Left renal pelvis (tissue), 4 donors: ENCODE data around the gene CEP85L. TPM values are rescaled to one million over a fixed set of nuclear protein-coding genes. Genes with fewer than 3 reads are reported as not detected.

Experiments
- DNase-seq, 4 donors: peaks; one replicate each; pipeline ENCODE4 v3.0.0-alpha.2; 2013; ENCODE audit warnings: low read depth in 4 of 4, low spot score in 3 of 4
- polyA plus RNA-seq, 4 donors: library from polyadenylated mRNA; unstranded; fragments of 120-200 nt; gene quantifications; one replicate each; pipeline ENCODE4 v1.2.1, GENCODE V29; 2013; ENCODE audit not compliant: insufficient read length in 4 of 4

The CEP85L gene
- polyA plus RNA-seq, 4 donors, result 6.7 to 12.5 (median 8.9) TPM

DNA sequence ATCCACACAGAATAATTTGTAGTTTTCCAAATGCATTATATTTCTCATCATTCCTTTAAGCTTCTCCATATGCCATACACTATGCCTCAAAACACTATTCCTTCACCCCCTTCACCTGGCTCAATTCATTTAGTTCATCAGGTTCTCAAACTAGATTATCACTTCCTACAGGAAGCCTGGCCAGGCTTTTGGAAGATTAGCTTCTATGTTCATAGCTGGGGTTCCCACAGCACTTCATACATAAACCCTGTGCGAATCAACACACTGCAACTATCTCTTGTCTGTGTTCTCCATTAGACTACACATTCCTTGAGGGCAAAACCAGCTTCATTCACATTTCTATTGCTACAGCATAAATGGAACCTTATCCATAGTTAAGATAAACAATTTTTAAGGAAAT, 143.8 kb downstream of the CEP85L start:
- no peak for DNase-seq

DNA sequence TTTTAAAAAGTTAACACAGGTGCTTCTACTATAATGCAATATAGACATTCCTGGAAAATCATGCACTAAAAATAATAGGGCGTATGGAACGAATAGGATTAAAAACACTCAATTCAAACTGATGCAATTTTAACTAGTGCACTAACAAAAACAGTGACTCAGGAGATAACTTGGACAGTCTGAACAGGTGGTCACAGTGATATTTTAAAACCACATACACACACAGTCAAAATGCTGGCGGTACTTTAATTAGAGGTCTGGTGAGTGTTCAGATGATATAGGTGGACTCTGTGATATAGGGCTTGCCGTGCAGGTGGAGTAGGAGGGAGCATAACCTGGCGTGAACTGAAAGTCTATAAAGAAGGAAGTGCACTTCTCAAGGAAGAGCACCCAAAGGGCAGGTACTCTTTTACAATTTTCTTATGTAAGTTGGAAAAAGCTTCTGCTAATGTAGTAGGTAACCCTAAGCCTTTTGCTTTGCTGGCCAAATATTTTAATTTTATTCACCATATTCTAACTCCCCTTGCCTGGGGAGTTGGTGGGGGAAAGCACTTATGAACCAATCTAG, 145.2 kb downstream of the CEP85L start:
- no peak for DNase-seq

DNA sequence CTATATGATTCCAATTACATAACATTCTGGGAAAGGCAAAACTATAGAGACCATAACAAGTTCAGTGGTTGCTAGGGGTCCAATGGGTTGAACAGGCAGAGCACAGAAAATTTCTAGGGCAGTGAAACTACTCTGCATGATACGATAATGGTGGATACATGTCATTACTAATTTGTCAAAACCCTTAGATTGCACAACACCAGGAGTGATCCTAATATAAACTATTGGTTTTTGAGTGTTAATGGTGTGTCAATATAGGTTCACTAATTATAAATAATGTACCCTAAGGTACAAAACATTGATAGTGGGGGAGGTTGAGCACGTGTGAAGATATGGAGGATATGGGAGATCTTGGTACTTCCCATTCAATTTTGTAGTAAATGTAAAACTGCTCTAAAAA, 145.7 kb downstream of the CEP85L start:
- no peak for DNase-seq

DNA sequence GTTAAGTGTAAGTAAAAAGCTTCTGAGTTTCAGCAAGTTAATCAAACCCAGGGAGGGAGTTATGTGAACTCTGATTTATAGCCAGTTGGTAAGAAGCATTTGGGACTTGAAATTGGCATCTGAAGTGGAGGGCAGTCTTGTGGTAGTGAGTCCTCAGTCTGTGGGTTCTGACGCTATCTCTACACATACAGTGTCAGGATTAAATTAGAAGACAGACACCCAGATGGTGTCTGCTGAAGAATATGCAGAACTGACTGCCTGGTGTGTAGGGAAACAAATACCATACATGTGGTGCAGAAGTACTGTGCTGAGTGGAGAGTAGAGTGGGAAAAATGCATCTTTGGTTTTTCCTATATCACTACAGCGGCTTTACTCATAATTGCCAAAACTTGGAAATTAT, 146.8 kb downstream of the CEP85L start:
- DNase-seq, result no peak

DNA sequence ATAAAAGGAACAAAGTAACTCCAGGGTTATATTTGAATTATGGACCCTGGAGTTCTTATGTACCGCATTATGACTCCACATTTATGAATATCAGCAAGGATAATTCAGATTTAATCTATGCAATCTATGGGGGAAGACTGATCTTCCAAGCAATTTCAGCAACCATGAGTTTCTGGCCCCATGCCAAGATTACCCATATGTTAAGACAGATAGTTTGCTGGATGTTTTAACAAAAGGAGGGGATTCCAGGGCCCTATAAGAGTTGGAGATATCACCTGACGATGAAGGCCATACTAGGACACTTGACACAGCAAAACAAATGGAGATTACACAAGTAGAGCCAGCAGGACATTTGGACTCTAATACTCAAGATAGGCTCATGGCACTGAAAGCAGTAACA, 149.2 kb downstream of the CEP85L start:
- DNase-seq, result no peak

DNA sequence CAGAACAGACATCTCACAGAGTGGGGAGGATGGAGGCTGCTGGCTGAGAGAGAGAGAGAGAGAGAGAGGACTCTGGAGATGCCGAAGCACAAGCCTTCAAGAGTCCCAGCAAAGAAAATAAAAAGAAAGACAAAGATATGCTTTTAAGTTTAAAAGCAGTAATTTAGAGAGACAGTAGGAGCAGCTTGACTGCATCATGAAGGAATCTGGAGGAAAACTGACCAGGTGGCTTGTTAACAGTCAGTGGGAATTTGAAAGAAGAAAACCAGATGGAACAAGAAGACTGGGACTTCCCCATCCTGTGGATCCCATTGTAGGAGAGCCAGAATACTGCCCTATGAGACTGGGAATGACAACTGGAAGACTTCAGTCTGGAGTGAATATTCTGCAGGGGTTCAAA, 149.6 kb downstream of the CEP85L start:
- DNase-seq, result peak; percentile 28 to 53 (median 42)

DNA sequence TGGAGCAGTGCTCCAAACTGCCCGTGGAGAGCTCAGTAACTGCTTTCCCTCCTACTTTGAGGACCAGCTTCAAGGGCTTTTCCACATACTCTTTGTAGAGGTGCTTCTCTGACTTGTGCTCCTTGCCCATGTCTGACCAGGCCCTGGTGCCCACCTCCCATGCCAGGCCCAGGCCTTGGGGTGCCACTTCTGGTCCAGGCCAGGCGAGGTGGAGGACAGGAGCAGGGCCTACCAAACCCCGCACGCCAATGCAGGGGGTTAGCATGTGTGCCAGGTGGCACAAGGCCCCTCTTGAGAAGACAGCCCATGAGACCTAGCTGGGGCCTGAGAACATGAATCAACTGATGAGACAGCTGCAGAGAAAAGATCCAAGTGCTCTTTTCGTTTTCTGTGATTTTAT, 150.3 kb downstream of the CEP85L start:
- DNase-seq, result no peak

DNA sequence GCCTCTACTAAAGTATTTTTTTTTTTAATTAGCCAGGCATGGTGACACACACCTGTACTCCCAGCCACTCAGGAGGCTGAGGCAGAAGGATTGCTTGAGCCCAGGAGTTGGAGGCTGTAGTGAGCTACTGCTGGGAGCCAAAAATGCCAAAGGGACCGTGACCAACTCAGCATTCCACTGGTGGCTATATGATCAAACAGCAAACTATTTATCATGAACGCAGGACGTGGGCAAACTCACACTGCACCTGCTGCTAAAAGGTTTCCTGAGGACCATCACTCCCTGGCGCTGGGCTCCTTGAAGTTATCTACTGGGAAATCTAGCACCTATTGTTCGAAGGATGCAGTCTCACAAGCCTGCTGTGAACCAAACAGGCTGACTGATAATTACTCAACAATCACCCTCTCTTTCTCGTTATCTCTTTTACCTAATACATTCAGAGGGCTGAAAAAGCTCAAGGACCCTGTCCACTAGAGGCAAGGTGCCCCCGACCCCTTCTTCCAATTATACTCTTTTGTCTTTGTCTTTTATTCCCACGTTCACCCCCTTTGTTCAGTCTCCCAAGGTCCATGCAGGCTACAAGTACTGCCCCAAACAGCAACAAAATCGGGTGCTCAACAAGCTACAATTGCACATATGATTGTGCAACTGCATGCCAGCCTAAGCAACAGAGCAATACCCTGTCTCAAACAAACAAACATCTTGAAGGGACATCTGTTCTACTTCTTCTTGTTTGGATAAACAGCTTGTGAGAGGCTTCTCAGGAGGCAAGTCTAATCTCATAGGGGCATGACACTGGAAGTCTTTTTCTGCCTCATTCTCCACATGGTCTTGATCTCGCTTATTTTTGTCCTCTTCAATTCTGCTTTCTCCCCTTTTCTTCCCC, 151.0 kb downstream of the CEP85L start:
- DNase-seq, result no peak

DNA sequence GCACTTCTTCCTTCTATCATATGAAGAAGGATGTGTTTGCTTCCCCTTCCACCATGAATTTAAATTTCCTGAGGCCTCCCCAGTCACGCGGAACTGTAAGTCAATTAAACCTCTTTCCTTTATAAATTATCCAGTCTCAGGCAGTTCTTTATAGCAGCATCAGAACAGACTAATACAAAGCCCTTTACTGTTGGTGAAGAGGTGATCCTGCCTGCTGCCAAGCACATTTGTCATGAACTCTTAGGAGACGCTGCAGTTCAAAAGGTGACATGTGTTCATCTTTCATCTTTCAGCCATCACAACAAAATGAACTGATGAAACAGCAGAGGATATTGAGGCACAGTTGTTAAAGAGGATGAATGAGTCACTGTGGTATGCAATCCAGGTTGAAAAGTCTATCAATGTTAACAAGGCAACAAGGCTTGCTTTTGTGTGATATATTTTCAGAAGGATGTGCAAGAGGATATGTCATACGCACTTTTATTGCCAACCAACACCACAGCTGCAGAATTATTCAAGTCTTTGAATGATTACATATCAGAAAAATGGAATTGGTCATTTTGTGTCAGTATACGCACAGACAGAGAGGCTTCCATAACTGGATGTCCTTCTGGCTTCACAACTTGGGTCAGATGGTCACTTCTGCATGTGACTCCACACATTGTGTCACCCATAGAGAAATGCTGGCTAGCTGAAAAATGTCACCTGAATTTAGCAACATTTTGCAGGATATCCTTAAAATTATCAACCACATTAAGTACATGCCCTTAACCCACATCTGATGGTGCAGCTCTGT, 155.7 kb downstream of the CEP85L start:
- no peak for DNase-seq

DNA sequence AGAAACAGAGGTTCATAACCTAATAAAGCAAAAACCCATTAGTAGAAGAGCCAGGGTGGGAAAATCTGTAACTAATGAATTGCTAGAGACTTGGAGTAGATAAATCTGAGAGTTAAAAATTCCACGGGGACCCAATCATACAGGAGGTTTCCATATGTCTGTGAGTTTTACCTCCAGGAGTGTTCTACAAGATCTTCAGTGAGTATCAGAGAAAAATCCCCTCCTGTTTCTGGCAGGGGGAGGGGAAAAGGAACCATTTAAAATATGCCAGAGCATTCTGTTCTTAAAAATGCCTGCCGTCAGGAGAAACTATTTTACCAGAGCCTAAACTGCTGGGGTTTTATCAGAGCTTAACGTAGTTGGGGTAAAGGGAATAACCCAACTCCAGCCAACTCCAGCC, 157.3 kb downstream of the CEP85L start:
- no peak for DNase-seq

DNA sequence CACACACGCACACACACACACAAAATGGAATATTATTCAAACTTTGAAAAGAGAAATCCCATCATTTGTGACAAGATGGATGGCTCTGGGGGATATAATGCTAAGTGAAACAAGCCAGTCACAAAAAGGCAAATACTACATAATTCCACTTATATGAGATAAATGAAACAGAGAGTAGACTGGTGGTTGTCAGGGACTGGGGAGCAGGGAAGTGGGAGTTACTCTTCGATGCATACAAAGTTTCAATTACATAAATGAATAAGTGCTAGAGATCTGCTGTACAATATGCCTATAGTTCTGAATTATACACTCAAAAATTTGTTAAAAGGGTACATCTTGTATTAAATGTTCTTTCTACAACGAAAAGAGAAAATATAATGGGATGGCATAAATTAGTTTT, 161.4 kb downstream of the CEP85L start:
- DNase-seq, result no peak

DNA sequence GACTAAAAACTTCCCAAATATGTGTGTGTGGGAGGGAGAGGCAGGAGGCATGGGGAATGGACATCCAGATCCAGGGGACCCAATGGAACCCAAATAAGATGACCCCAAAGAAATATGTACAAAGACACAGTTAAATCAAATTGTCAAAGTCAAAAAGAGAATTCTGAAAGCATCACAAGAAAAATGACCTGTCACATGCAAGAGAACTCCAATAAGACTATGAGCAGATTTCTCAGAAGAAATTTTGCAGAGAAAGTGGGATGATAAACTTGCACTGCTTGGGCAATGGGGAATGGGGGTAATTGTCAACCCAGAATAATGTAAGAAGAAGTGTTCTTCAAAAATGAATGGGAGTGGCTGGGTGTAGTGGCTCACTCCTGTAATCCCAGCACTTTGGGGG, 162.8 kb downstream of the CEP85L start:
- no peak for DNase-seq

DNA sequence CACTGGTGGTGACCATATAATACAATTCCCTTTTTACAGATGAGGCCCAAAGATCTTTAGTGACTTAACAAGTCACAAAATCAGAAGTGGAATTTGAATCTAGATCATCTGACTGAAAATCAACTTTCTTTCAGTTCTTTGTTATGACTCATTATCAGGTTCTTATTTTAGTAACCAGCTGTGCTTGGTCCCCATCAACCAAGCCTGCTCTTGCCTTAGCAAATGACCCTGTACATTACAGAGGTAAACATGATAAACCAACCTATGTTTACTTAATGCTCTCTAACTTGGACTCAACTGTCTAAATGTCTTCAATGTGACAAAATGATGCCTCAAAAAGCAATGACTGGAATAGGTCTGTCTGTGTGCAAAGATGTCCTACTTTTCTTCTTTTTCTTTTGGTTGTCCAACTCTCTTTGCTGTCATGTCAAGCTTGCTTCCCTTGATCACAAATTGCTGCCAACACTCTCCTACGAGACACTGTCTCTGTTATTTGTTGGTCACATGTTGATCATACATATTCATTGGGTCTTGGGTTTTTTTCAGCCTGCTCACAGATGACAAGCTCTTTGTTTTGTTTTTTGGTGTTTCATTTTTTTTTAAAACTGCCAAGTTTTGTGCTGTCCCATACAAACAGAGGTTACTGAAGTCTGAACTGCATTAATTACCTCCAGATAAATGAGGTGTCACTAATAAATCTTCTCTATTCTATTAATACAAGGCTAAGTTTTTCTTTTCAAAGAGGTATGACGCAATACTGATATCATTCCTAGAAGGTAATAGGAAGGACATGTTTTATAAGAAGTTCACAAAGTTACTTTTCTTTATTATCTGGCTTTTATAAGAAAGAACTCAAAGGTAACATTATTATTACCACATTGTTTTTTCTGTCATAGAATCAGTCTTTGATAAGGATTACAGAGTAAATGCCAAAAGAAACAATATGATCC, 165.5 kb downstream of the CEP85L start:
- DNase-seq, result no peak

DNA sequence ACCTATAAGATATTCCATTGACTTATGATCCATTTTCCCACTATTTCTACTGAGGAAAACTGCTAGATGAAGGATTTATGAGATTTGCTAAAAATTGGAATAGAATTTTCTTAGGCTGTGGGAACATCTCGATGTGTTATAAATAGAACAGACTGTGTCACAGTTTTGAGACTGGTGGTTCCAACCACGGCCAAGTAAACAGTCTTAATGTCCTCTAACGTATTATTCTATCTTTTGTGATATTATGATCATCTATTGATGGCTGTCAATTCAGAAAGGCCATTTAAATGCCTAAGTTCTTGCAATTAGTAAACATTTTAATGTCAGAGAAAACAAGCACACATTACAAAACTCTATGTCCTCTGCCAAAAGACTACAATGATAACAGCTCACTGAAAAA, 174.8 kb downstream of the CEP85L start:
- DNase-seq, result no peak

DNA sequence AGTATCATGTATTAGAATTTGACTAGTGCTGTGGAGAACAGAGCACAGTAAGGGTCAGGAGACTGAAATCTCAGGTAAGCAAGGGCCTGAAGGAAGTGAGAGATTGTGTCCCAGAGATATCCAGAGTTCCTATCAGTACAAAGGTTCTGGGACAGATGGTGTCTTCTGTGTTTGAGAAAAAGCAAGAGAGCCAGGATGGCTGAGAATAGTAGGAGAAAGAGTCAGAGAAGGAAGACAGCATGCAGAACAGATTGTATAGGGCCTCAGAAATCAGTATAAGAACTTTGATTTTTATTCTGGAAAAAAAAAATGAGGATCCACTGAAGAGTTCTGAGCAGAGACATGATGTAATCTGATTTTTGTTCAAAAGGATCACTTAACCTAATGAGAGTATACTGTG, 178.1 kb downstream of the CEP85L start:
- no peak for DNase-seq

DNA sequence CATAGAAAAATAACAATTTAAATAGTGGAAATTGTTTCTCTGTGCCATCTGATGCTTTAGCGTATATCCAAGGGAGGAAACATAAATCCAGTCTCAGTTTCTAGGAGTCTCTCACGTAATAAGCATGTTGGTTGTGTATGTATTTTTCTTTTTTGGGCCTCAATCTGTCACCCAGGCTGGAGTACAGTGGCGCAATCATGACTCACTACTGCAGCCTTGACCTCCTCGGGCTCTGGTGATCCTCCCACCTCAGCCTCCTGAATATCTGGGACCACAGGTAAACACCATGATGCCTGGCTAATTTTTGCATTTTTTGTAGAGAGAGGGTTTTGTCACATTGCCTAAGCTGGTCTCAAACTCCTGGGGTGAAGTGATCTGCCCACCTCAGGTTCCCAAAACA, 181.9 kb downstream of the CEP85L start:
- DNase-seq, result no peak

DNA sequence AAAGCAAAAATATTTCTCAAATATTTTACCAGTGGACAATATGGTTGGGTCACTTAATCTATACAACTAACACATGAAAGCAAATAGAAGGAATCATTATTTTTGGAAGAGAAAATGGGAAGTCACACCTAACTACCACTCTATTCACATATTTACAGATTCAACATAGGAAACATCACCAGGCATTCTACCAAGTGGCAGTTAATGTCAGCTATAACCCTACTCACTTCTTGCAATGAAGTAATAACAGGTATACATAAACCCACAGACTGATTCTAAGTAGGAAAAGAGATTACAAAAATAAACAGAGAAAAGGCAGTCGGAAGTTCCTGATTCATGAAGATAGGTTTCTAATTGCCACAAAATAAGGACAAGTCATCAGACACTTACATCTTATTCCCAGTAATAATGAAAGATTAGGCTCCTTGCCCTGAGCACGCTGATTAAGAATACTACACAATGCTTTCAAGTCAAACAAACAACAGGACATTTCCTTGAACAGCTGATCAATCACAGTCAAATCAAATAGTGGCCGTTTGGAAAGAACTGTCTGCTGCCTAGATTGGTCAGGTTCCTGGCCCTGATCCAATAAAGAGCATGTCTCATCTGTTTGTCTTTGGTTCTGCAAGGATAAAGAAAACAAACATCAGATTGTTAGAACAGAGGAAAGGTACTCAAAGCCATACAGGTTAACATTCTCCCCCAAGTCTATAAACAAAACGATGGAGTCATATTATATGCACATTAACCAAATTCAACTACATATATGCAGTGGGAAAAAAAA, 182.5 kb downstream of the CEP85L start:
- DNase-seq, result no peak

DNA sequence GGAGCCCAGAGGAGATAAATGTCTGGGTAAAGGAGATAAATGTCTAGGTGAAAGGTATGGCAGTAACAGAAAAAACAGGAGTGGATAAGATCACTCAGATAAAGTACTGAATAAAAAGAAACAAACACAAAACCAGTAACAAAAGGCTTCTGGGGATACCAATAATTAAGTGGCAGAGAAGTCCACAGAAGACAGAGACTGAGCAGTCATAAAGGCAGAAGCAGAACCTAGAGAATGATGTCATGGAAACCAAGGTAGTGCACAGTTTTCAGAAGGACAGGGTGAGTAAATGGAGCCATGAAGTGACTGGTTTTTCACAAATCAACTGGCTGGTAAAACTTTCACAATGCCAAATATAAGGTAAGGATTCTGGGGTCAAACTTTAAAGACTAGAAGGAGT, 184.2 kb downstream of the CEP85L start:
- DNase-seq, result no peak

DNA sequence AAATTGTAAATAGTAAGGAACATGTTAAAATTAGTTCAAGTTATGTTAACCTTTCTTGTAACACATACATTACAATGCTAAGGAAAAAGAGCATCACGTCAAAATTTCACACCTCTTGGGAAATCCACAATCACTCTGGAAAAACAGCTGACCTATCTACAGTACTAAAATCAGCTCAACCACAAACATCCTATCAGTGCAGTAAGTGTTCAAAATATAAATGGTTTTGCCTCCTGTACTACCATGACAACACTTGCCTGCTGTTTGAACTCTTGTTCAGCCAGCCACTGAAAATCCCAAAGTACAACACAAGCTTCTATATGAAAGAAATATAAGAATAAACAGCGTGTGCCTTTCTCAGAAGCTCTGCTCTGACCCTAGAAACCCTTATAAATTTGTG, 186.8 kb downstream of the CEP85L start:
- DNase-seq, result no peak

DNA sequence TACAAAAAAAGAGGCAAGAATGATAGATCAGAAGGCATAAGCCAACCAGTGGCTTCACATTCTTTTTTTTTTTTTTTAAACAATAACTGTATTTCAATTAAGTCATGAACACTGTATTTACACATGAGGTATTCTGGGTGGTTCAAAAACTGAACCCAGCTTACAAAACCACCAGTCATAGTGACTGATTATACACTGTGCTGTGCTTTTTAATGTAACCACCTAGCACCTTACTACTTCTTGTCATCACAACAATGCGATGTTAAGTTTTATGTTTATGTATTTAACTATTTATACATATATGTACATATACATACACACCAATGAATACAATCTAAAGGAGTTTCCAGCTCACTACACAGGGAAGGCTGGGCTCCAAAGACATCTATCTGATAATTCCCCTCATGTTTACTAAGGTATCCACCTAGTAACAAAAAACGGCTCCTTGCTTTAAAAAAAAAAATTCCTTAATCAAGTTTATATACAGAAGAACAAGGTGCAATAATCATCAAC, 190.4 kb downstream of the CEP85L start:
- DNase-seq, result no peak
